GM10266 (cell line): Measurements from ENCODE around the gene MMP24.

Experiments used
- DNase-seq: peaks from one replicate; pipeline ENCODE4 v3.0.0; 2012; ENCODE audit errors: extremely low spot score
- TF ChIP-seq, protein P1 (sequence below): IDR thresholded peaks from 2 replicates; pipeline ENCODE4 v1.5.1; 2012; ENCODE audit warnings: mild to moderate bottlenecking, low read depth; ENCODE audit not compliant: control insufficient read depth, insufficient read depth; ENCODE audit errors: missing control alignments

The MMP24 gene

DNA sequence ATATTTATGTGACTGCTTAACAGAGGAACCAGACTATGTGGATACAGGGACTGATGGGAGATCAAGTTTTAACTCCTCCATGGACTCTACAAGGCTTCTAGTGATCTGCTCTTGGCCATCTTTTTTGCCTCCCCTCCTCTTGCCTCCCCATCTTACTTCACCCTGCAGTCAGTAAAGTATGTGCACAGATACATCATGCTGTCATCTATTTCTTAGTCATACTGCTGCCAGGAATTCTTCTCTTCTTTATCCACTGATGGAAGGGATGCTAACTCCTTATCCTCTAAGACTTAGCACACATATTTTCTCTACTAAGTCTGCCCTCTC is 93.3 kb downstream of the MMP24 start:
- TF ChIP-seq, protein P1, sequence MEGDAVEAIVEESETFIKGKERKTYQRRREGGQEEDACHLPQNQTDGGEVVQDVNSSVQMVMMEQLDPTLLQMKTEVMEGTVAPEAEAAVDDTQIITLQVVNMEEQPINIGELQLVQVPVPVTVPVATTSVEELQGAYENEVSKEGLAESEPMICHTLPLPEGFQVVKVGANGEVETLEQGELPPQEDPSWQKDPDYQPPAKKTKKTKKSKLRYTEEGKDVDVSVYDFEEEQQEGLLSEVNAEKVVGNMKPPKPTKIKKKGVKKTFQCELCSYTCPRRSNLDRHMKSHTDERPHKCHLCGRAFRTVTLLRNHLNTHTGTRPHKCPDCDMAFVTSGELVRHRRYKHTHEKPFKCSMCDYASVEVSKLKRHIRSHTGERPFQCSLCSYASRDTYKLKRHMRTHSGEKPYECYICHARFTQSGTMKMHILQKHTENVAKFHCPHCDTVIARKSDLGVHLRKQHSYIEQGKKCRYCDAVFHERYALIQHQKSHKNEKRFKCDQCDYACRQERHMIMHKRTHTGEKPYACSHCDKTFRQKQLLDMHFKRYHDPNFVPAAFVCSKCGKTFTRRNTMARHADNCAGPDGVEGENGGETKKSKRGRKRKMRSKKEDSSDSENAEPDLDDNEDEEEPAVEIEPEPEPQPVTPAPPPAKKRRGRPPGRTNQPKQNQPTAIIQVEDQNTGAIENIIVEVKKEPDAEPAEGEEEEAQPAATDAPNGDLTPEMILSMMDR = no peak
- no peak for DNase-seq

DNA sequence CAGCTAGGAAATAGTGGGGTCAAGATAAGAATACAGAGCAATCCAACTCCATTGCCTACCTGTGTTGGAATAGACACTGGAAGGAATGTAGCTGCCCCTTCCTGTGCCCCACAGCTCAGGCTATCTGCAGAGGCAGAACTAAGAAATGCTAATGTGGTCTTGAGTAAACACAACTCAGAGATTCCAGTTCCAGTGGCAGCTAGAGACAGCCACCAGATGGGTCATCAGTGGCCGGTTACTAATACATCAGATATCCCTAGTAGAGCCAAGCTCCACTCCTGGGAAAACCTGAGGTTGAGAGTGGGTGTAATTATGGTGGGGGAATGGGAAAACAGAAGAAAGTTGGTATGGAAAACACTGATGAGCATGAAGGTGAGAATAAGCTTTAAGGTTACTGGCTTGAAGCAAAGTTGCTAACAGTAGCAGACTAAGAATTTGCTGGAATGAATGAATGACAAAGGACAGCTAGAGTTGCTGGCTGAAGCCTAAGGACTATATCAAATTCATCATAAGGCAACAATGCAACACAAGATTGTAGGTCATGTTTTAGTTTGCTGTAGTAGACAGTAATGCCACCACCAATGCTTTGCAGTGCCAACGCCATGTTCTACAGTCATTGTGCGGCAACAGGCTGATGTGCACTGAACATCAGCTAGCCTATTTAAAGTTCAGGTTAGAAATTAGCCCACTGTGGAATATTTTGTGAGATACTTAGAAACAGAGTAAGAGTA is 94.1 kb downstream of the MMP24 start:
- TF ChIP-seq, protein P1 = no peak
- no peak for DNase-seq

DNA sequence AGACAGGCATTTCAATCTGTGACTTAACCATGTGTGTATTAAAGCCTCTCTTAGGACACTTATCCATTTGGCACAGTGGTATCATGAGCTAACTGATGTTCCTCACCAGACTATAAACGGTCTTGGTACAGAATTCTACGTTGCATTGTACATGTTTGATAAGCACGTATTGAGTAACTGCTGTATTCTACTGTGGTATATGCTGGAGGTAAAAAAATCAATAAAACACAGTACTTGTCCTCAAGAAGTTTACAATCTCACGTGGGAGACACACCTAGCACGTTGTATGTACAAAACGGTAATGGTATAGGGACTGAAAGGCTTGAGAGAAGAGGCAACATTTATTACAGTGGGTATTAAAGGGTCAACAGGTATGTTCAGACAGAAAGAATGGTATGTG is 98.9 kb downstream of the MMP24 start:
- no peak for DNase-seq
- TF ChIP-seq, protein P1 = no peak

DNA sequence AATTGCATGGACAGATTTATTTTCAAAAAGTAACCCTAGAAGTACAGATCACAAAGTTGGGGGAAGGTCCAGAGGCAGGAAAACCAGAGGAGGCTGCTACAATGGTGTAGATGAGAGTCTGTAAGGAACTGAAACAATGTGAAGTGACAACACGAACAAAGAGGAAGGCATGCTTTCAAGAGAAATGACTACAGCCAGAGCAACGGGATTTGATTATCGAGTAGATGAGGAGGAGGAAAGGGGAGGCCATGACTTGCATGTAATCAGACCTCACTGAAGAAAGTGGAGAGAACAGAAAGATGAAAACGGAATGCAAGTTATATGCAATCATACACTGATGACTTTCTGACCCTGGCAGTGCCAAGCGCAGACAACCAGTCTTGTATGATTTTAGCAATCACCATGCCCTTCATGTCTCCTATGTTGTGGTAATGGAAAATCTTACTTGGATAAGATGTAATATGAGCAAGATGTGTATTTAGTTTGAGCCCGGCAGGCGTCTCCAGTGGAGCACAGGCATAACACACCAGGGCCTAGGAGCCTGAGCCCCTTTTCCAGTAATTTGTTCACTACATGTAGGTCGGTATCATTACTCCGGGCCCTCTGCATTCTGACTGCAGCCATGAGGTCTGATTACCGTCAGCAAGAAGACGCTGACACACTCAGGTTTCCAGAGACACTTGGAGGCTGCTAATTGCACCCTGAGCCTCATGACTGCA is 99.7 kb downstream of the MMP24 start:
- TF ChIP-seq, protein P1 = no peak
- DNase-seq = no peak
